GM18870 (cell line): Measurements from ENCODE around the gene TTC34.

Experiments
- ATAC-seq: cut with Tn5 transposase; IDR thresholded peaks from one replicate; pipeline ENCODE4 v1.9.1; 2021; ENCODE audit warnings: moderate library complexity; ENCODE audit not compliant: unreplicated experiment

Gene TTC34

DNA sequence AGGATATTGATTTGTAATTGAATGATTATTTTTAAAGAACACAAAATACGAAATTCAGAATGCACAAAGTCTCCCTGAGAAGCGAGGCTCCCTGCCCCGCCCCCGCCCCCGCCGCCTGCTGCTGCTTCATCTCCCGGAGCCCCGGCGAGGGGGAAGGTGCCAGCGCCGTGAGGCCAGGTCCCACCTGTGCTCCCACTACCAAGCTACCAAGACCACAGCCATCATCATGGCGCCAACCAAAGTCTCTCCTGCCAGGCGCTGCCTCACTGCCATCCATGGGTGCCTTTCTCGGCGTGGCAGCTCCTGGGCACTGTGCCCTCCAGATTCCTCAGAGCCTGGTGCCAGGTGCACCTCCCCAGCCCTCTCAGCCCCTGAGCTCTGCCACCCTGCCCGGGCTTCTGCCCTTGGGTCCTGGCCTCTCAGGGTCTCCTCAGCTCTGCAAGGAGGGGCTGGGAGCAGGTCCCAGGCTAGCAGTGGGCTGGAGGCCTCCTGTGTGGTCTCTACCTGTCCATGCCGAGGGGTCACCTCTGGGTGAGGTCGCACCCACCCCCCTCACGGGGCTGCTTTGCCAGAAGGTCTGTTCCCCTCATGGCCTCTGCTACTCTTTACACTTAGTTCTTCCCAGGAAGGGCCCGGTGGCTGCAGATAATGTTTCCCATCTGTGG, 29.4 kb upstream of the TTC34 start:
- ATAC-seq, result no peak

GRCh38 chr1:2829846-2830615, 28.5 kb upstream of the TTC34 start:
- no peak for ATAC-seq

GRCh38 chr1:2828586-2829250, 27.2 kb upstream of the TTC34 start:
- no peak for ATAC-seq

- ATAC-seq, result no peak
Measured at GRCh38 chr1:2826736-2827292, 25.3 kb upstream of the TTC34 start.

DNA sequence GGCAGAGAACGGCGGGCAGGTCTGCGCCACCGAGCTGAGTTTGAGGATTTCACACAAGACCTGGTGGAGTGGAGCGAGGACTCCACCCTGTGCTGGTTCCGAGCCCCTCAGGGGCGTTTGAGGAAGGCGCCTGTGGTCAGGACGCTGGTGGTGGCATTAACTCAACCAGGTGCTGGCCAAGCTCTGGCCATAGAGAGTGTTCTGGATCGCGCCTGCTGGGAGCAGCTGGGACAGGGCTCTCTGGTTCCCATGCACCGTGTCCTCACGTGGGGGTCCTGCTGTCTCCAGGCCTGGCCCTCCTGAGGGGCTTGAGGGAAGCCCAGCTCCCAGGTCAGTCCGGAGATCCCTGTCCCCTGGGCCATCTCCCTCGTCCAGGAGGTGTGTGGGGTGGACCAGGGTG, 24.8 kb upstream of the TTC34 start:
- no peak for ATAC-seq

GRCh38 chr1:2825487-2826189, 24.1 kb upstream of the TTC34 start:
- no peak for ATAC-seq

GRCh38 chr1:2824999-2825398, 23.5 kb upstream of the TTC34 start:
- ATAC-seq, result no peak

DNA sequence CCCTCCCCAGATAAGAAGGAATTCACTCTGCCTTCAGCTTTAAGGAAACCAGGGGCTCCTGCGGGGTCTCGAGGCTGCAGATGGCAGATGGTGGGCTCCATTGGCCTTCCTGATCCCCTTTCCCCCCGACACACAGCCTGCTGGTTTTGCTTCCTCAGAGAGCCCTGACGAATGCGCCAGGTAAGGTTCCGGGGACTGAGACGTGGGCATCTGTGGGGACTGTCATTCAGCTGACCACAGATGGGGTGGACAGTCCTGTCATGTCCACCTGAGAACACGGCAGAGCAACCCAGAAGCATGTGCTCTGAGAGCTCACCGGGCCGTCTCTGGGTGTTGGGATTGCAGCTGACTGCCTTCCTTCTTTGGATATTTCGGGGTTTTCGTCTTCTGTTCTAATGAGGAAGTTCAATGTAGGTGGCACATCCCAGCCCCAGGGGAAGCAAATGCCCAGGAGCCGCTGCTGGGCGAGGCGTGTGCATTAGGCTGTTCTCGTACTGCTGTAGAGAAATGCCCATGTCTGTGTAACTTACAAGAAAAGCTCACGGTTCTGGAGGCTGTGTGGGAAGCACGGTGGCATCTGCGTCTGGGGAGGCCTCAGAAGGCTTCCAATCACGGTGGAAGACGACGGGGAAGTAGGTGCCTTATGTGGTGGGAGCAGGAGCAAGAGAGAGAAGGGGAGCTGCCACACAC, 22.6 kb upstream of the TTC34 start:
- no peak for ATAC-seq

DNA sequence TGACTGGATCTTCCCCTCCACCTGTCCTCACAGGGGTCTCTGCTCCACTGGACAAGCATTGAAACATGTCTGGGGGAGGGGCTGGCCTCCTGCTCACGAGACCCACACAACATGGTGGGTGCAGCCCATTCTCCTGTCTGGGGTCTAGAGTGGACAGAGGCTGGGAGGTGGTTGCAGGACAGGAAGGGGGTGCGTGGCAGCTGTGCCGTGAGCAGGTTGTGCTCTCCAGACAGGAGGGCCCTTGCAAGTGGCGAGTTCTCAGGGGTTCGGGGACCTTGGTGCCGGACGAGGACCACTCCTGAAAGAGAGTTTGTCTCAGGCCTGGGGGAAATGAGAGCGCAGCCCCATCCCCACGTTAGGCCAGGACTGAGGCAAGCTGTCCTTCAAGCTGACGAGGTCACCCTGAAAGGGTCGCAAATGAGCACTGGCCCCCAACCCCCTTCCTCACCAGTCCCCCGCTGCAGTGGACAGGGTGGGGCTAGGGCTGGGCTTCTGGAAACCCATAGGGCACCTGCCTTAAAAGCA, 21.2 kb upstream of the TTC34 start:
- ATAC-seq, result no peak

DNA sequence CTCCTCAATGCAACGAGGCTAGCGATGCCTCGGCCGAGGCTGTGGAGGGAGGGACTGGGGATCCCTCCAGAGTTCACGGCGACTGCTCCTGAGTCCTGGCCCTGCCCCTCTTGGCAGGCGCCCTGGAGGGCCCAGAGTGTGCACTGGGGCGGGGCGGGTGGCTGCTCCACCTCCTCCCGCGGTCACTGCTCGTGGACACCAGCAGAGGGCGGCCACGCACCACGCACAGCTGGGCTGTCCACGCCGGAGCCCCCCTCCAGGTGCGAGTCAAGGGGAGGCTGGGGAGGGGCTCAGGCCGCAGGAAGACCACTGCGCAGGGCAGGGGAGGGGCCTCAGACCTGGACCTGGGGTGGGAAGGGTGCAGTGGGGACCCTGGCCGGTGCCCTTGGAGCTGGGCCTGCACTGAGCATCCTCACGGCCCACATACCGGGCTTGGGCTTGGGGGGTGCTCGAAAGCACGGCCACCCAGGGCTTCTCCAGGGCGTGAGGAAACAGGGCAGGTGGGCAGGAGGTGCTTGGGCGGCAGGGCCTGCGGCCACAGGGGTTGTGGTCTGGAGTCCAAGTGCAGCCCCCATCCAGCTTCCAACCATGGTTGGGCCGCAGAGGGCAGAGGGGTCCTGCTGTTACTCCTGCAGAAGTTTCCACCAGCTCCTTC, 20.6 kb upstream of the TTC34 start:
- no peak for ATAC-seq

- ATAC-seq, result no peak
Measured at GRCh38 chr1:2821373-2821955, 20.0 kb upstream of the TTC34 start.

DNA sequence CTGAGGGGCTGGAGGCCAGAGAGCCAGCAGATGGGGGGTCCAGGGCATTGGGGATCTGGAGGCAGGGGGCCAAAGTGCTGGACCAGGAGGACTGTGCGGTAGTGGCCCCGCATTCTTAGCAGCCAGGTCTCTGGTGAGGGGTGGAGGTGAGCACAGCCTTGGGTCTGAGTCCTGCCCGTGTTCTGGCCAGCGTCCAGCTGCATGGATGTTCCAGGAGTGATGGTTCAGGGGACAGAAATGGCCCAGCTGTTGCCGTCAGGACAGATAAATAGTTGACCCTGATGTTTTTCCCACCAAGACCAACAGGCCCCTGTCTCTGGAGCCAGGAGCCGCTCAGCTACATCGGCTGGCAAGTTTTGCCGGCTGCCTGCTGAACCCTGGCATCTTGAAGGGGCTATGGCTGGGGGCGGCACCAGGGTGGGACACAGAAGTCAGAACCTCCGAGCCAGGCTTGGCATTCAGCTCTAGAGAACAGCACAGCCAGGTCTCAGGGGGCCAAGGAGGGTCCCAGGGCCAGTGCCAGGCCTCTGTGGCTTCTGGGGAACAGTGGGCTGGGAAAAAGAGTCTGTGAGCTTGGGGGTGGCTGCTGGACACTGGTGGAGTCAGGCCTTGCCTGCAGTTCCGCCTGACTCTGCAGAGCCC, 19.4 kb upstream of the TTC34 start:
- no peak for ATAC-seq

DNA sequence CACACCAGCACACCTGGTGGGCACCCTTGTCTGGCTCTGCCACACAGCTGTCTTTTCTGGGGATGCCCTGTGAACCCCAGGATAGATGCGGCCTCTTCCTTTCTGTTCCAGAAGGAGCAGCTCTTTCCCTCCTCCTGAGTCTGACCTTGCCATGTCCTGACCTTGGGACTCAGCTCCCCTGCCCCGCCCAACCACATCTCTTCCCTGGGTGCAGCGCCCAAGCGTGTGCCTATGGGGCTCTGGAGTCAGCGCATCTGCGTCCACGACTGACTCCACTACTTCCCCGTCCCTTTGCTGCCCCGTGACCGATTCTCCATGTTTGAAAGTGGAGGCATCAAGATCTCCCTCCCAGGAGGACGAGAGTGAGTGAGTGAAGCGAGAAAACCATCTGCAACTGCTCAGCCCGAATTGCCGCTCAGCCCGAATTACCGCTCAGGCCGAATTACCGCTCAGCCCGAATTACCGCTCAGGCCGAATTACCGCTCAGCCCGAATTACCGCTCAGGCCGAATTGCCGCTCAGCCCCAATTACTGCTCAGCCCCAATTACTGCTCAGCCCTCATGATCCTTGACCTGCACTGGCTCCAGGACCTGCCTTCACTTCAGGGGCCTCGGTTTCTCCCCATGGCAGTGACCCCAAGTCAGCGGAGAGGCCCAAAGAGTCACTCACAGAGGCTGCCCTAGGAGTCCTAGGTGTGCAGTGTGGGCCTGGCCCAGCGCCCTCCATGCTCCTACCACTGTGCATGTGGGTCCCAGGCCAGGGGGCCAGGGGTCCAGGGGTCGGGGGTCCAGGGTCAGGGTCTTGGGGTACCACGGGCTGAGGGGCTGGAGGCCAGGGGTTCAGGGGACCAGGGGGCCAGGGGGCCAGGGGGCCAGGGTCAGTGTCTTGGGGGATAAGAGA, 18.6 kb upstream of the TTC34 start:
- no peak for ATAC-seq

GRCh38 chr1:2819429-2819828, 17.9 kb upstream of the TTC34 start:
- no peak for ATAC-seq

GRCh38 chr1:2817784-2818564, 16.5 kb upstream of the TTC34 start:
- ATAC-seq, result no peak

DNA sequence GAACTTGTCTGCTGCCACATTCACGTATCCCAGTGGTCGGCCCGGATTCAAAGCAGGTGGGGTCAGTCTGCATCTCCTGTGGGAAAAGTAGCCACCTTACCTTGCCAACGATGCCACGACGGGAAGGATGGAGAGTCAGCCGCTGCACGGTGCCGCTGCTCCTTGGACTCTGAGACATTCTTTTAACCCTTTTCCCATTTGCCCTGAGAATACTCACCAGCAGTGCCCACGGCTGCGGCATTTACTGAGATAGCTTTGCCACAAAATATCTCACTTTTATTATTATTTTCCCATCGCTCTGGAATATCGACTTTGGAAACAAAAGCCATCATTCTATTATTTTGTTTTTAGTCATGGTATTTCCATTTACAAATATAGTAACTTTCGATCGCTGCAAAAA, 15.3 kb upstream of the TTC34 start:
- ATAC-seq, result no peak

DNA sequence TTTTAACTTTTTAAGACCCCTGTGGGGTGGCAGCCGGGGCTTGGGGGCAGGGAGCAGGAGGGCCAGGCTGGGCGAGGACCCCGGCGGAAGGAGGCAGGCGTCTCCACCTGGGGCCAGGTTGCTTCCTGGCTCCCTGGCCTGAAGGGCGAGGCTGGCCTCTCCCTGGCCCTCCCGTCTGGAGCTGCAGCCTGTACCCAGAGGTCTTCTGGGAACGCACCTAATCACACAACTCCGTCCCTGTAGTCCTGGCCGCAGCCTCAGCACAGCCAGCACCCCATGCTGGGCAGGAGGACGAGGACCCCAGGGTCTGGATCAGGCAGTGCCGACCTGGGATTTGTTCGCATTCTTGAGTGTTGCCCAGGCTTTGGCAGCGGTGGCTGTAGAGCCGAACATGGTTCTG, 14.1 kb upstream of the TTC34 start:
- ATAC-seq, result no peak
